Adrenal gland (tissue), 5 donors: ENCODE results near the gene SLC22A3.

Experiments used
- CTCF ChIP-seq, 6 experiments: fragments of 450-650 bp in 4 of 6; fragments of 200-600 bp in 2 of 6; sonication (generic) in 1 of 6; IDR thresholded peaks; 1 replicate in 5 of 6; 2 replicates in 1 of 6; pipeline versions ENCODE4 v1.5.1 to v1.8.0; 2016 to 2021; ENCODE audit warnings: antibody characterized with exemption in 6 of 6, mild to moderate bottlenecking in 2 of 6, moderate library complexity in 1 of 6
- POLR2A ChIP-seq, 2 donors: fragments of 450-650 bp; IDR thresholded peaks; one replicate each; pipeline ENCODE4 v1.6.1; 2017; ENCODE audit warnings: antibody characterized with exemption in 2 of 2, mild to moderate bottlenecking in 2 of 2, moderate library complexity in 1 of 2
- donor health status: DM: no; HTN: no; CAD: no.

GRCh38 chr6:160420969-160421556, 72.9 kb downstream of the SLC22A3 start:
- TF ChIP-seq POLR2A (IDR thresholded peaks at IDR 0.05) (no peak), CTCF (IDR thresholded peaks at IDR 0.05) (no peak)
